HCT116 (cell line): ENCODE results near the gene LBHD1. TPM values are rescaled to one million over a fixed set of nuclear protein-coding genes. Genes with fewer than 3 reads are reported as not detected.

ENCODE experiments used
- ATAC-seq: fragments of 200-7000 bp; cut with Tn5 transposase; 2 replicates; pipeline ENCODE4 v1.9.1; 2020; ENCODE audit warnings: mild to moderate bottlenecking, moderate library complexity
- BruUV-seq: library from RNA; stranded (reverse); fragments of 400-500 nt; replicated peaks from 2 replicates; lab custom pipeline; 2021; lab: Mats Ljungman, UMichigan
- CTCF ChIA-PET: fragments of 300-600 bp; sonication (Branson Sonifier 250); formaldehyde crosslinking; loops from one replicate; lab custom pipeline; 2021; ENCODE audit warnings: antibody characterized with exemption; lab: Charles Lee
- POLR2A ChIA-PET: fragments of 300-600, 350-600 bp; sonication (Branson Sonifier 250); formaldehyde crosslinking; loops from one replicate; lab custom pipeline; 2021; ENCODE audit warnings: antibody characterized with exemption; lab: Charles Lee
- RAD21 ChIA-PET, 2 experiments: fragments of 300-600 bp; sonication (Branson Sonifier 250); formaldehyde crosslinking; loops; one replicate each; lab custom pipeline; 2023; ENCODE audit warnings: low total read pairs in 2 of 2; ENCODE audit not compliant: uncharacterized antibody in 2 of 2, unreplicated experiment in 2 of 2, low non-redundant PET in 1 of 2; lab: Charles Lee
- DNase-seq: peaks from one replicate; pipeline ENCODE4 v3.0.0-alpha.2; 2010; ENCODE audit warnings: low read depth, low spot score
- H2AFZ ChIP-seq: fragments of 200-600 bp; shearing (Covaris generic), sonication (generic); 2 replicates; pipeline ENCODE4 v1.6.1; 2017; ENCODE audit warnings: low read depth, mixed run types, mixed read lengths, antibody characterized with exemption, low read length; ENCODE audit not compliant: poor library complexity, severe bottlenecking
- H3K27ac ChIP-seq: 2 replicates; pipeline ENCODE4 v1.5.1; 2012; ENCODE audit warnings: low read depth, low read length
- H3K27me3 ChIP-seq: fragments of 200-600 bp; sonication (generic); 2 replicates; pipeline ENCODE4 v1.6.1; 2016; ENCODE audit warnings: mixed run types, low read length, mixed read lengths; ENCODE audit not compliant: insufficient read depth
- H3K36me3 ChIP-seq, 2 experiments: fragments of 200-500 bp in 1 of 2; fragments of 200-600 bp in 1 of 2; sonication (Bioruptor generic) in 1 of 2; sonication (generic) in 1 of 2; 2 replicates each; pipeline versions ENCODE4 v1.5.1 to v1.6.1; 2014 to 2016; ENCODE audit warnings: low read length in 2 of 2, inconsistent platforms in 1 of 2, mixed read lengths in 1 of 2, mixed run types in 1 of 2; ENCODE audit not compliant: insufficient read depth in 2 of 2, control insufficient read depth in 1 of 2
- H3K4me1 ChIP-seq, 2 experiments: fragments of 200-600 bp in 1 of 2; sonication (generic) in 1 of 2; 2 replicates each; pipeline versions ENCODE4 v1.5.1 to v1.6.1; 2012 to 2017; ENCODE audit warnings: low read length in 2 of 2, inconsistent platforms in 1 of 2, mild to moderate bottlenecking in 1 of 2, mixed read lengths in 1 of 2, mixed run types in 1 of 2, moderate library complexity in 1 of 2; ENCODE audit not compliant: insufficient read depth in 2 of 2, control insufficient read depth in 1 of 2
- H3K4me2 ChIP-seq: fragments of 200-600 bp; sonication (generic); 2 replicates; pipeline ENCODE4 v1.6.1; 2017; ENCODE audit warnings: mixed run types, low read length, mixed read lengths
- H3K4me3 ChIP-seq, 2 experiments: fragments of 200-600 bp in 1 of 2; sonication (generic) in 1 of 2; replicated peaks in 1 of 2; 2 replicates each; pipeline ENCODE4 v1.5.1; 2011 to 2016; ENCODE audit warnings: low read length in 2 of 2, control low read depth in 1 of 2, low read depth in 1 of 2, mild to moderate bottlenecking in 1 of 2, mixed read lengths in 1 of 2, mixed run types in 1 of 2
- H3K79me2 ChIP-seq: fragments of 200-600 bp; sonication (generic); 2 replicates; pipeline ENCODE4 v1.6.1; 2017; ENCODE audit warnings: mild to moderate bottlenecking, mixed run types, low read length, moderate library complexity, mixed read lengths; ENCODE audit not compliant: insufficient read depth
- H3K9ac ChIP-seq: fragments of 200-600 bp; sonication (generic); 2 replicates; pipeline ENCODE4 v1.6.1; 2016; ENCODE audit warnings: low read length, mixed read lengths
- H3K9me2 ChIP-seq: fragments of 200-600 bp; sonication (generic), shearing (Covaris generic); 2 replicates; pipeline ENCODE4 v1.6.1; 2017; ENCODE audit warnings: mixed run types, mild to moderate bottlenecking, moderate library complexity; ENCODE audit not compliant: insufficient read depth
- H3K9me3 ChIP-seq, 2 experiments: fragments of 200-500 bp in 1 of 2; fragments of 200-600 bp in 1 of 2; sonication (Bioruptor generic) in 1 of 2; sonication (generic) in 1 of 2; 2 replicates each; pipeline ENCODE4 v1.6.1; 2014 to 2017; ENCODE audit warnings: low read length in 2 of 2, mixed read lengths in 2 of 2, inconsistent platforms in 1 of 2, low read depth in 1 of 2, mild to moderate bottlenecking in 1 of 2, mixed run types in 1 of 2, moderate library complexity in 1 of 2; ENCODE audit not compliant: control insufficient read depth in 1 of 2, insufficient read depth in 1 of 2
- H4K20me1 ChIP-seq: fragments of 200-600 bp; sonication (generic), shearing (Covaris generic); 2 replicates; pipeline ENCODE4 v1.6.1; 2017; ENCODE audit warnings: mixed run types, mild to moderate bottlenecking, moderate library complexity; ENCODE audit not compliant: insufficient read depth
- CBX3 ChIP-seq: IDR thresholded peaks from 2 replicates; pipeline ENCODE4 v1.6.1; 2012; ENCODE audit warnings: low read depth
- EGR1 ChIP-seq: IDR thresholded peaks from 2 replicates; pipeline ENCODE4 v1.6.1; 2012; ENCODE audit warnings: low read depth
- MAX ChIP-seq: IDR thresholded peaks from 2 replicates; pipeline ENCODE4 v1.6.1; 2012
- RAD21 ChIP-seq: IDR thresholded peaks from 2 replicates; pipeline ENCODE4 v1.6.1; 2012; ENCODE audit warnings: low read depth, mild to moderate bottlenecking
- TCF7L2 ChIP-seq: IDR thresholded peaks from 2 replicates; pipeline ENCODE4 v1.7.0; 2011; ENCODE audit warnings: borderline replicate concordance, inconsistent platforms; ENCODE audit not compliant: insufficient read depth, insufficient read length; ENCODE audit errors: extremely low read depth
- intact Hi-C: fragments of 100-400 bp; cut with micrococcal nuclease; formaldehyde crosslinking; loops from 2 replicates; pipeline ENCODE4 v1.10.0; 2022
- total RNA-seq: library from RNA; stranded (reverse); gene quantifications from one replicate; pipeline ENCODE4 v1.2.1, GENCODE V29; 2021; ENCODE audit not compliant: unreplicated experiment

LBHD1 gene
- total RNA-seq, 1 experiment from 2014 or later = 14.7 TPM

- Histone ChIP-seq H3K79me2 (peaks cover 52% of the 10 kb centered on the region), H3K27ac (no peak overlapping the region), H3K9ac (no peak overlapping the region), H3K4me2 (no peak overlapping the region), H4K20me1 (no peaks in the 10 kb centered on the region), H2AFZ (no peak overlapping the region), H3K9me2 (no peaks in the 10 kb centered on the region), H3K4me3 (no peak overlapping the region), H3K36me3 (peaks cover 8 to 9% of the 10 kb centered on the region in 2 experiments; a peak in 3 of 4 replicates)
- no TSS peak for BruUV-seq
- POLR2A ChIA-PET = interaction anchor here (0.9 to 14.1 kb wide), 2 partner anchors 8 to 16 kb away, joined by 3 to 195 read pairs; partner anchors contain the start of genes C11orf98 and CSKMT
- no peak for ATAC-seq
- no peak for TF ChIP-seq MAX
- no peak for TF ChIP-seq RAD21
- TF ChIP-seq EGR1 = no peak
- TF ChIP-seq, all 23 proteins: peak for 0
- ChIA-PET RAD21 (no interaction called here), CTCF (no interaction called here)
- DNase-seq = no peak
- peaks cover 12 to 39% of the 10 kb centered on the region in 2 experiments for H3K4me1 ChIP-seq
- H3K27me3 ChIP-seq = no peaks in the 10 kb centered on the region
- H3K9me3 ChIP-seq = no peaks in the 10 kb centered on the region
- intact Hi-C loops = loop anchor here (5.0 kb wide), 1 partner anchor 37 kb away; the partner anchor contains the start of genes EML3 and ROM1
These were observed 22.6 kb downstream of the LBHD1 start for GRCh38 chr11:62649486-62649885.

GRCh38 chr11:62648967-62649364 lies 23.1 kb downstream of the LBHD1 start:
- Histone ChIP-seq H3K27me3 (no peaks in the 10 kb centered on the region), H3K27ac (no peak overlapping the region), H3K4me2 (no peak overlapping the region), H3K9ac (no peak overlapping the region), H3K36me3 (peaks cover 8 to 15% of the 10 kb centered on the region in 2 experiments; a peak in 3 of 4 replicates), H3K9me3 (no peaks in the 10 kb centered on the region), H4K20me1 (no peaks in the 10 kb centered on the region), H3K4me1 (peaks cover 12 to 35% of the 10 kb centered on the region in 2 experiments), H2AFZ (no peak overlapping the region), H3K4me3 (no peak overlapping the region), H3K9me2 (no peaks in the 10 kb centered on the region), H3K79me2 (peaks cover 57% of the 10 kb centered on the region)
- ChIA-PET CTCF (no interaction called here), RAD21 (no interaction called here), POLR2A (interaction anchor here (14.1 kb wide), 1 partner anchor 17 kb away, joined by 195 read pairs; the partner anchor contains the start of genes C11orf98 and CSKMT)
- BruUV-seq = no TSS peak
- TF ChIP-seq CBX3 (no peak), TCF7L2 (no peak)
- ATAC-seq = no peak
- intact Hi-C loops = loop anchor here (5.0 kb wide), 1 partner anchor 37 kb away; the partner anchor contains the start of genes EML3 and ROM1
- DNase-seq = no peak
